ENCODE results near the gene SNX25. TPM values are rescaled to one million over a fixed set of nuclear protein-coding genes. Genes with fewer than 3 reads are reported as not detected.
"Not testable (repeated sequence)": the region's sequence is repeated elsewhere in the genome, so short reads cannot be mapped to it uniquely, and the experiment has no call there.

The SNX25 gene
- total RNA-seq, 4 donors from 2014 or later = 11.3 to 17.3 (median 13.4) TPM

DNA sequence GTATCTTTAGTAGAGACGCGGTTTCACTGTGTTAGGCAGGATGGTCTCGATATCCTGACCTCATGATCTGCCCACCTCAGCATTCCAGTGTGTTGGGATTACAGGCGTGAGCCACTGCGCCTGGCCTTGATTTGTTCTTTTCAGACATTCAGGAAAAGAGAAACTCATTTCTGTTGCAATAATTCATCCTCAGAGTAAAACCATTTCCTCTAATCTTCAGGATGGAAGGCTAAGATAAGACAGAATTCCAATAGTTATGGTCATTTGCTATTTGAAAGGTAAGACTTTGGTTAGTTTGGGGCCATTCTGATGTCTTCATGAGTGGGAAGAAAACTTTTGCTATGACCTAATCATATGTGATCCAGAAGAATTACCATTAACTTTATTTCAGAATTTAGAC, 103.3 kb downstream of the SNX25 start:
- Histone ChIP-seq H3K4me3 (no peak overlapping the region), H3K9me3 (no peaks in the 10 kb centered on the region), H3K27me3 (no peaks in the 10 kb centered on the region), H3K36me3 (peaks cover 0 to 28% of the 10 kb centered on the region in 2 donors), H3K4me1 (no peaks in the 10 kb centered on the region), H3K27ac (no peak overlapping the region)
- in situ Hi-C loops (cut with MboI; ENCODE audit: low sequenced_read_pairs in 4 of 4) = no loop called here
- ATAC-seq (no peak), DNase-seq (no peak)
- intact Hi-C loops (cut with DNase I; ENCODE audit: low total_unique reads) = no loop called here
- no peak for TF ChIP-seq CTCF (IDR thresholded peaks at IDR 0.05 in 4 of 5, conservative IDR thresholded peaks at IDR 0.05 in 1 of 5)
- TF ChIP-seq POLR2A (IDR thresholded peaks at IDR 0.05) = no peak

DNA sequence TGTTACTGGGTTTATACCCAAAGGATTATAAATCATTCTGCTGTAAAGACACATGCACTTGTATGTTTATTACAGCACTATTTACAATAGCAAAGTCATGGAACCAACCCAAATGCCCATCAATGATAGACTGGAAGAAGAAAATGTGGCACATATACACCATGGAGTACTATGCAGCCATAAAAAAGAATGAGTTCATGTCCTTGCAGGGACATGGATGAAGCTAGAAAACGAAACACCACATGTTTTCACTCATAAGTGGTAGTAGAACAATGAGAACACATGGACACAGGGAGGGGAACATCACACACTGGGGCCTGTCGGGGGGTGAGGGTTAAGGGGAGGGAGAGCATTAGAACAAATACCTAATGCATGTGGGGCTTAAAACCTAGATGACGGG, 108.1 kb downstream of the SNX25 start:
- ATAC-seq; H3K4me1 ChIP-seq; H3K9me3 ChIP-seq; H3K27me3 ChIP-seq; H3K4me3 ChIP-seq; in situ Hi-C loops (cut with MboI; ENCODE audit: low sequenced_read_pairs in 4 of 4); intact Hi-C loops (cut with DNase I; ENCODE audit: low total_unique reads); H3K27ac ChIP-seq; DNase-seq: not testable (repeated sequence)
- H3K36me3 ChIP-seq = peaks cover 0 to 12% of the 10 kb centered on the region in 2 donors

GRCh38 chr4:185317880-185318279, 108.5 kb downstream of the SNX25 start:
- DNase-seq = no peak
- Histone ChIP-seq H3K4me3 (no peak overlapping the region), H3K27ac (no peak overlapping the region), H3K9me3 (no peaks in the 10 kb centered on the region), H3K36me3 (peaks cover 0 to 8% of the 10 kb centered on the region in 2 donors), H3K27me3 (no peaks in the 10 kb centered on the region), H3K4me1 (no peaks in the 10 kb centered on the region)
- intact Hi-C loops (cut with DNase I; ENCODE audit: low total_unique reads) (no loop called here), in situ Hi-C loops (cut with MboI; ENCODE audit: low sequenced_read_pairs in 4 of 4) (no loop called here)
- ATAC-seq = no peak
- no peak for TF ChIP-seq CTCF (IDR thresholded peaks at IDR 0.05 in 4 of 5, conservative IDR thresholded peaks at IDR 0.05 in 1 of 5)
- TF ChIP-seq POLR2A (IDR thresholded peaks at IDR 0.05) = no peak

DNA sequence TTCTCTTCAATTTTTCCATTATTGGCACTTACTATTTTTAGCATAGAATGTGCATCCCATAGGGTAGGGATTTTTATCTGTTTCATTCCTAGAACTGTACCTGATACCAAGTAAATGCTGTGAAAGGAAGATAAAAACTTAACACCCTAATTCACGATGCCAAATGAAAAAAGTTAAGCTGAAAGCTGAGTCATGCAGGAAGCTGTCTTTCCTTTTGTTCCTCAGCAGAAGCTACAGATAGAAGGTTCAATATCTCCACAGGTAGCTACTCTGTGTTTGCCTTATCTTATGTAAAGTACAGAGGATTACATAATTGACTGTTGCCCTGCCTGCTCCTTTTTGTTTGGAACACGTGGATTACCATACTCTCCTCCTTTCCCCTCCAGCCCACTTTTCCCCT, 109.3 kb downstream of the SNX25 start:
- no peak for TF ChIP-seq POLR2A (IDR thresholded peaks at IDR 0.05)
- TF ChIP-seq CTCF (IDR thresholded peaks at IDR 0.05 in 4 of 5, conservative IDR thresholded peaks at IDR 0.05 in 1 of 5) = no peak
- Histone ChIP-seq H3K4me3 (no peak overlapping the region), H3K4me1 (no peaks in the 10 kb centered on the region), H3K27me3 (no peaks in the 10 kb centered on the region), H3K9me3 (no peaks in the 10 kb centered on the region), H3K36me3 (peaks cover 0 to 4% of the 10 kb centered on the region in 2 donors), H3K27ac (no peak overlapping the region)
- no peak for ATAC-seq
- intact Hi-C loops (cut with DNase I; ENCODE audit: low total_unique reads) (no loop called here), in situ Hi-C loops (cut with MboI; ENCODE audit: low sequenced_read_pairs in 4 of 4) (no loop called here)
- no peak for DNase-seq

DNA sequence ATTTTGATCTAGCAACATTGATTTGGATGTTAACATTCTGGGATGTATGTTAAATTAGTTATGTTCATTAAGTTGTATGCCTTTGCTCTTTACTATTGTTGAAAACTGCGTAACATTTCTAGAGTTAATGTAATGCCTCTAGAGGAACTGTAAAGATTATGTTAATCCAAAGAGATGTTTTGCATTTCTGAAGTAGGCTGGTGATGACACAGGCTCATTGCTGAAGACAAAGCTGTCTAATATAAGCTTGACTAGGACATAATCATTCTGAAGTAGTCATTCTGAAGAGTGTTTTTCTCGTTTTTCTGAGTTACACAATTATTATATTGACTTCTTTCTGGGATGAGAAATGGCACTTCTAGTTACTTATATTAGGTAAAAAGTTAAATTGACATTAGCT, 113.4 kb downstream of the SNX25 start:
- DNase-seq = no peak
- H3K4me1 ChIP-seq = no peaks in the 10 kb centered on the region
- in situ Hi-C loops (cut with MboI; ENCODE audit: low sequenced_read_pairs in 4 of 4) = no loop called here
- no peaks in the 10 kb centered on the region for H3K27me3 ChIP-seq
- no peaks in the 10 kb centered on the region for H3K9me3 ChIP-seq
- TF ChIP-seq CTCF (IDR thresholded peaks at IDR 0.05 in 4 of 5, conservative IDR thresholded peaks at IDR 0.05 in 1 of 5) (no peak), POLR2A (IDR thresholded peaks at IDR 0.05) (no peak)
- H3K4me3 ChIP-seq = no peak overlapping the region
- peaks cover 0 to 4% of the 10 kb centered on the region in 2 donors for H3K36me3 ChIP-seq
- no peak overlapping the region for H3K27ac ChIP-seq
- intact Hi-C loops (cut with DNase I; ENCODE audit: low total_unique reads) = no loop called here
- no peak for ATAC-seq

All from gastrocnemius medialis (tissue), 4 donors.